HepG2 (cell line): ENCODE data around the gene SEPHS2. TPM values are rescaled to one million over a fixed set of nuclear protein-coding genes. Genes with fewer than 3 reads are reported as not detected.

Experiments used
- ATAC-seq: fragments of 200-7000 bp; cut with Tn5 transposase; 3 replicates; pipeline ENCODE4 v1.9.1; 2020; ENCODE audit warnings: mild to moderate bottlenecking, moderate library complexity
- BruUV-seq: library from RNA; stranded (reverse); fragments of 400-500 nt; replicated peaks from 2 replicates; lab custom pipeline; 2021; lab: Mats Ljungman, UMichigan
- CTCF ChIA-PET: fragments of 300-600 bp; formaldehyde crosslinking; extraction: SDS; loops from one replicate; lab custom pipeline; 2021; ENCODE audit warnings: low total read pairs, inconsistent platforms, low intra/inter-chr PET ratio; lab: Yijun Ruan, JAX
- POLR2A ChIA-PET: fragments of 350-600 bp; sonication (Branson Sonifier 250); formaldehyde crosslinking; loops from one replicate; lab custom pipeline; 2020; ENCODE audit warnings: antibody characterized with exemption, inconsistent platforms; lab: Yijun Ruan, JAX
- DNase-seq: peaks from one replicate; pipeline ENCODE4 v3.0.0-alpha.2; 2015; ENCODE audit warnings: low spot score
- FAIRE-seq: peaks from 3 replicates; lab custom pipeline; 2011; peaks lifted over from hg19 to GRCh38; lab: Jason Lieb, UNC
- H2AFZ ChIP-seq: one replicate; pipeline ENCODE4 v1.6.1; 2011; ENCODE audit warnings: low read length, inconsistent platforms
- H3K27ac ChIP-seq: fragments of 300-600 bp; 3 replicates; pipeline ENCODE4 v1.8.0; 2011; ENCODE audit warnings: mixed run types, mild to moderate bottlenecking, mixed read lengths, low read length, inconsistent platforms; ENCODE audit not compliant: insufficient read depth; ENCODE audit errors: extremely low read length
- H3K27me3 ChIP-seq, 2 experiments: fragments of 200-600 bp in 1 of 2; 2 replicates in 1 of 2; 3 replicates in 1 of 2; pipeline versions ENCODE4 v1.6.0 to v1.8.0; 2011; ENCODE audit warnings: low read length in 2 of 2, mild to moderate bottlenecking in 2 of 2, moderate library complexity in 2 of 2, inconsistent platforms in 1 of 2; ENCODE audit not compliant: insufficient read depth in 2 of 2, control insufficient read depth in 1 of 2
- H3K36me3 ChIP-seq, 2 experiments: fragments of 200-600 bp in 1 of 2; replicated peaks in 1 of 2; 2 replicates in 1 of 2; 3 replicates in 1 of 2; pipeline versions ENCODE4 v1.5.1 to v1.8.0; 2011; ENCODE audit warnings: low read length in 2 of 2, inconsistent platforms in 1 of 2; ENCODE audit not compliant: insufficient read depth in 2 of 2, control insufficient read depth in 1 of 2
- H3K4me1 ChIP-seq: 2 replicates; pipeline ENCODE4 v1.5.1; 2012; ENCODE audit warnings: low read length, inconsistent platforms; ENCODE audit not compliant: insufficient read depth
- H3K4me2 ChIP-seq: 2 replicates; pipeline ENCODE4 v1.6.0; 2011; ENCODE audit warnings: low read depth, low read length, inconsistent platforms
- H3K4me3 ChIP-seq, 3 experiments: fragments of 200-600 bp in 1 of 3; sonication (generic), shearing (Covaris generic) in 1 of 3; replicated peaks in 1 of 3; 2 replicates each; pipeline ENCODE4 v1.5.1; 2011 to 2016; ENCODE audit warnings: low read length in 3 of 3, inconsistent platforms in 2 of 3, low read depth in 2 of 3, mild to moderate bottlenecking in 2 of 3, control low read depth in 1 of 3, mixed read lengths in 1 of 3; ENCODE audit not compliant: insufficient read depth in 1 of 3
- H3K79me2 ChIP-seq: one replicate; pipeline ENCODE4 v1.6.1; 2011; ENCODE audit warnings: low read length, inconsistent platforms; ENCODE audit not compliant: insufficient read depth
- H3K9ac ChIP-seq: 2 replicates; pipeline ENCODE4 v1.6.0; 2011; ENCODE audit warnings: mild to moderate bottlenecking, low read depth, low read length, inconsistent platforms; ENCODE audit not compliant: insufficient read depth
- H3K9me3 ChIP-seq: 2 replicates; pipeline ENCODE4 v1.5.1; 2012; ENCODE audit warnings: mild to moderate bottlenecking, low read length
- H4K20me1 ChIP-seq: 2 replicates; pipeline ENCODE4 v1.6.0; 2011; ENCODE audit warnings: inconsistent platforms, mild to moderate bottlenecking, low read length, moderate library complexity; ENCODE audit not compliant: insufficient read depth
- CBX2 ChIP-seq, 2 experiments: fragments of 200-600 bp in 1 of 2; sonication (generic); formaldehyde crosslinking in 1 of 2; IDR thresholded peaks; 2 replicates each; pipeline versions ENCODE4 v1.7.0 to v1.8.1; 2018 to 2022; ENCODE audit warnings: low read depth in 2 of 2, low read length in 1 of 2, mild to moderate bottlenecking in 1 of 2, missing genetic modification reagents in 1 of 2
- ETV5 ChIP-seq: IDR thresholded peaks from 2 replicates; pipeline ENCODE4 v1.6.1; 2018; ENCODE audit warnings: missing biosample characterization, missing genetic modification reagents, inconsistent platforms, borderline replicate concordance
- FOSL2 ChIP-seq: sonication (generic); formaldehyde crosslinking; IDR thresholded peaks from 2 replicates; pipeline ENCODE4 v1.4.0; 2020; ENCODE audit warnings: missing genetic modification reagents
- HNF1B ChIP-seq: sonication (generic); formaldehyde crosslinking; IDR thresholded peaks from 2 replicates; pipeline ENCODE4 v1.5.1; 2020; ENCODE audit warnings: mild to moderate bottlenecking, moderate library complexity, missing genetic modification reagents
- WIZ ChIP-seq: sonication (generic); formaldehyde crosslinking; IDR thresholded peaks from 2 replicates; pipeline ENCODE4 v1.5.1; 2020; ENCODE audit warnings: mild to moderate bottlenecking, missing genetic modification reagents
- ZFY ChIP-seq: sonication (generic); formaldehyde crosslinking; IDR thresholded peaks from 2 replicates; pipeline ENCODE4 v1.4.0; 2020; ENCODE audit warnings: missing genetic modification reagents
- ZNF280D ChIP-seq: sonication (generic); formaldehyde crosslinking; IDR thresholded peaks from 2 replicates; pipeline ENCODE4 v1.5.1; 2020; ENCODE audit warnings: mild to moderate bottlenecking, missing genetic modification reagents
- ZNF609 ChIP-seq: sonication (generic); formaldehyde crosslinking; IDR thresholded peaks from 2 replicates; pipeline ENCODE4 v1.4.0; 2020; ENCODE audit warnings: mild to moderate bottlenecking, missing genetic modification reagents, borderline replicate concordance
- WGBS: methylation state at CpG from one replicate; pipeline ENCODE4 v1.1.6; 2017; ENCODE audit warnings: low lambda C conversion rate; 5-methylcytosine and 5-hydroxymethylcytosine counted together
- in situ Hi-C: cut with HindIII; loops from 2 replicates; pipeline ENCODE4 v1.10.0; 2017; ENCODE audit warnings: low pct_unique_long_range_greater_than_20kb; ENCODE audit not compliant: extremely low pct_ligation_motif_present
- intact Hi-C: fragments of 100-400 bp; cut with micrococcal nuclease; formaldehyde crosslinking; loops from one replicate; pipeline ENCODE4 v1.10.0; 2022; ENCODE audit not compliant: unreplicated experiment
- polyA plus RNA-seq, 8 experiments: library from polyadenylated mRNA; depleted of rRNA in 3 of 8; stranded (reverse) in 7 of 8; unstranded in 1 of 8; fragments of >200 nt; fragmentation: Illumina TruSeq in 4 of 8; extraction: Trizol in 4 of 8; gene quantifications; 2 replicates each; pipeline versions ENCODE4 v1.2.1 to v1.2.3, GENCODE V29; 2011 to 2016; ENCODE audit warnings: low read depth in 4 of 8, missing spikeins in 1 of 8, mixed read lengths in 1 of 8; ENCODE audit not compliant: insufficient read depth in 1 of 8
- total RNA-seq, 5 experiments: library from RNA; depleted of rRNA; stranded (reverse); fragments of >200 nt; fragmentation: Illumina TruSeq; extraction: Trizol; gene quantifications; 2 replicates each; pipeline ENCODE4 v1.2.3, GENCODE V29; 2016; ENCODE audit warnings: low read depth in 1 of 5

Gene SEPHS2
- total and polyA plus RNA-seq, 2 of the 13 experiments (the other 11 are each of a cell fraction or from before 2014, with no cell fraction given): 20.7 to 127 TPM

- Histone ChIP-seq H3K4me1 (peaks cover 50% of the 10 kb centered on the region), H2AFZ (peak within 1 kb of the TSS; percentile 5), H3K9ac (peak within 1 kb of the TSS; percentile 12; the same call in 1 of the 2 replicates), H3K27ac (no peak within 1 kb of the TSS), H3K9me3 (no peaks in the 10 kb centered on the region), H3K79me2 (no peaks in the 10 kb centered on the region), H3K4me2 (peak within 1 kb of the TSS; percentile 58), H3K27me3 (peaks cover 3 to 18% of the 10 kb centered on the region in 2 experiments; a peak in 3 of 5 replicates), H3K4me3 (peak within 1 kb of the TSS in 1 of 3 experiments; percentile 24; a peak in 1 of 6 replicates), H3K36me3 (no peaks in the 10 kb centered on the region), H4K20me1 (no peaks in the 10 kb centered on the region)
- BruUV-seq: no TSS peak
- no peak for DNase-seq
- ChIA-PET POLR2A (interaction anchor here (1.3 kb wide), 1 partner anchor 27 kb away, joined by 5 read pairs; the partner anchor contains the start of gene SEPHS2), CTCF (no interaction called here)
- WGBS: 8% methylated on average over 8 of the region's 8 CpGs
- in situ Hi-C loops: no loop called here
- intact Hi-C loops: no loop called here
- no peak for FAIRE-seq
- ATAC-seq: peak; percentile 38
- TF ChIP-seq ZNF609 (no peak), FOSL2 (CRISPR knock-in tag) (0 out of 2 replicates have a peak, but pooled peaks have one; percentile 19), ETV5 (CRISPR knock-in tag) (peak; percentile 58; the same call in 1 of the 2 replicates), CBX2 (IDR thresholded peaks at IDR 0.05; ENCODE audit: low read depth, low read length) (no peak), CBX2 (CRISPR knock-in tag; IDR thresholded peaks at IDR 0.05; ENCODE audit: low read depth) (no peak), ZNF280D (CRISPR knock-in tag) (peak; percentile 35; the same call in 1 of the 2 replicates), ZFY (CRISPR knock-in tag) (no peak), WIZ (CRISPR knock-in tag) (no peak), HNF1B (CRISPR knock-in tag) (0 out of 2 replicates have a peak, but pooled peaks have one; percentile 32)
Observed at GRCh38 chr16:30472328-30472942, 26.8 kb upstream of the SEPHS2 start, which contains the start of gene ITGAL. TSS of gene ITGAL (plus strand) at chr16:30472742. CDS start at chr16:30472838, 96 bp downstream.
